K562 (cell line): ENCODE data around the gene ADAM8. TPM values are rescaled to one million over a fixed set of nuclear protein-coding genes. Genes with fewer than 3 reads are reported as not detected.

Experiments used
- ATAC-seq: fragments of 200-7000 bp; cut with Tn5 transposase; 3 replicates; pipeline ENCODE4 v1.9.1; 2020; ENCODE audit warnings: moderate library complexity
- BruUV-seq: library from RNA; stranded (reverse); fragments of 400-500 nt; replicated peaks from 2 replicates; lab custom pipeline; 2021; lab: Mats Ljungman, UMichigan
- CTCF ChIA-PET: fragments of 300-600 bp; formaldehyde crosslinking; extraction: SDS; loops from one replicate; lab custom pipeline; 2021; ENCODE audit warnings: low intra/inter-chr PET ratio; lab: Yijun Ruan, JAX
- POLR2A ChIA-PET: fragments of 300-600, 350-650 bp; sonication (Branson Sonifier 250); formaldehyde crosslinking; extraction: SDS; loops from one replicate; lab custom pipeline; 2021; ENCODE audit warnings: antibody characterized with exemption, inconsistent platforms; lab: Yijun Ruan, JAX
- DNase-seq, 4 experiments: peaks; one replicate each; pipeline versions ENCODE4 v3.0.0 to v3.0.0-alpha.2; 2011 to 2018; ENCODE audit warnings: low spot score in 3 of 4, mixed read lengths in 3 of 4; ENCODE audit errors: extremely low read depth in 1 of 4
- FAIRE-seq: peaks from 2 replicates; lab custom pipeline; 2011; peaks lifted over from hg19 to GRCh38; lab: Jason Lieb, UNC
- H2AFZ ChIP-seq: 2 replicates; pipeline ENCODE4 v1.6.0; 2011; ENCODE audit warnings: low read depth, low read length, control low read depth, inconsistent platforms
- H3K27ac ChIP-seq: fragments of 200-600 bp; 3 replicates; pipeline ENCODE4 v1.8.0; 2011; ENCODE audit warnings: low read depth, mild to moderate bottlenecking, control low read depth, inconsistent platforms, low read length, moderate library complexity, mixed read lengths; ENCODE audit errors: extremely low read depth
- H3K27me3 ChIP-seq, 2 experiments: fragments of 300-600 bp in 1 of 2; 2 replicates in 1 of 2; 3 replicates in 1 of 2; pipeline versions ENCODE4 v1.6.0 to v1.8.0; 2011; ENCODE audit warnings: inconsistent platforms in 2 of 2, low read length in 2 of 2, mild to moderate bottlenecking in 1 of 2, mixed read lengths in 1 of 2, moderate library complexity in 1 of 2; ENCODE audit not compliant: control insufficient read depth in 2 of 2, insufficient read depth in 2 of 2
- H3K36me3 ChIP-seq: fragments of 300-600 bp; 3 replicates; pipeline ENCODE4 v1.8.0; 2011; ENCODE audit warnings: mild to moderate bottlenecking, low read length, inconsistent platforms; ENCODE audit not compliant: control insufficient read depth, insufficient read depth
- H3K4me1 ChIP-seq, 2 experiments: fragments of 200-600 bp in 1 of 2; replicated peaks in 1 of 2; 2 replicates in 1 of 2; 3 replicates in 1 of 2; pipeline versions ENCODE4 v1.5.1 to v1.8.0; 2011; ENCODE audit warnings: inconsistent platforms in 2 of 2, low read length in 2 of 2, mild to moderate bottlenecking in 1 of 2, mixed read lengths in 1 of 2, moderate library complexity in 1 of 2; ENCODE audit not compliant: control insufficient read depth in 2 of 2, insufficient read depth in 2 of 2
- H3K4me2 ChIP-seq: 2 replicates; pipeline ENCODE4 v1.6.1; 2011; ENCODE audit warnings: low read length, control low read depth, inconsistent platforms, mixed read lengths; ENCODE audit not compliant: insufficient read depth
- H3K4me3 ChIP-seq: fragments of 200-600 bp; sonication (generic), shearing (Covaris generic); 2 replicates; pipeline ENCODE4 v1.5.1; 2016; ENCODE audit warnings: control low read depth, inconsistent platforms
- H3K79me2 ChIP-seq: fragments of 200-600 bp; 3 replicates; pipeline ENCODE4 v1.8.0; 2011; ENCODE audit warnings: low read length, inconsistent platforms; ENCODE audit not compliant: control insufficient read depth, insufficient read depth
- H3K9ac ChIP-seq, 2 experiments: 2 replicates each; pipeline versions ENCODE4 v1.6.0 to v1.6.1; 2011; ENCODE audit warnings: low read depth in 2 of 2, low read length in 2 of 2, control low read depth in 1 of 2, inconsistent platforms in 1 of 2, mild to moderate bottlenecking in 1 of 2, mixed read lengths in 1 of 2; ENCODE audit not compliant: insufficient read depth in 1 of 2
- H3K9me1 ChIP-seq: one replicate; pipeline ENCODE4 v1.6.0; 2011; ENCODE audit warnings: inconsistent platforms, mild to moderate bottlenecking, low read length, moderate library complexity; ENCODE audit not compliant: control insufficient read depth, insufficient read depth
- H3K9me3 ChIP-seq: replicated peaks from 2 replicates; pipeline ENCODE4 v1.5.1; 2011; ENCODE audit warnings: low read depth, low read length, inconsistent platforms; ENCODE audit not compliant: control insufficient read depth, insufficient read depth
- H4K20me1 ChIP-seq: replicated peaks from 2 replicates; pipeline ENCODE4 v1.6.1; 2011; ENCODE audit warnings: low read length, inconsistent platforms, mixed read lengths; ENCODE audit not compliant: control insufficient read depth, insufficient read depth
- NCOA2 ChIP-seq, 2 experiments: fragments of 450-650 bp; IDR thresholded peaks; 2 replicates each; pipeline ENCODE4 v1.6.1; 2018; ENCODE audit warnings: mild to moderate bottlenecking in 2 of 2, moderate library complexity in 1 of 2; ENCODE audit not compliant: partially characterized antibody in 2 of 2
- NFYB ChIP-seq: IDR thresholded peaks from 2 replicates; pipeline ENCODE4 v1.6.1; 2011; ENCODE audit warnings: mild to moderate bottlenecking, moderate library complexity; ENCODE audit not compliant: insufficient read length; ENCODE audit errors: extremely low read depth
- NUFIP1 ChIP-seq: fragments of 450-650 bp; IDR thresholded peaks from 2 replicates; pipeline ENCODE4 v1.6.1; 2018; ENCODE audit not compliant: partially characterized antibody
- SLC30A9 ChIP-seq: fragments of 250-450 bp; sonication (Bioruptor Pico); IDR thresholded peaks from 2 replicates; pipeline ENCODE4 v1.8.0; 2022; ENCODE audit warnings: mild to moderate bottlenecking, moderate library complexity
- SRSF3 ChIP-seq: fragments of 200-400 bp; formaldehyde crosslinking; IDR thresholded peaks from 2 replicates; pipeline ENCODE4 v1.6.1; 2016; ENCODE audit warnings: mild to moderate bottlenecking, low read length, moderate library complexity; ENCODE audit not compliant: insufficient read depth
- WGBS: fragments of 100-300 bp; shearing (Covaris generic); methylation state at CpG from one replicate; pipeline ENCODE4 v1.1.6; 2016; ENCODE audit warnings: low coverage, mixed read lengths; ENCODE audit not compliant: insufficient coverage; ENCODE audit errors: missing lambda C conversion rate; 5-methylcytosine and 5-hydroxymethylcytosine counted together
- in situ Hi-C: fragments of 300-500 bp; cut with MboI; formaldehyde crosslinking; loops from 4 replicates; pipeline ENCODE4 v1.15.0; 2018; ENCODE audit warnings: inconsistent platforms, mixed read lengths
- intact Hi-C: fragments of 100-400 bp; cut with micrococcal nuclease; formaldehyde crosslinking; loops from 2 replicates; pipeline ENCODE4 v1.14.2; 2022
- polyA plus RNA-seq, 8 experiments: library from polyadenylated mRNA; depleted of rRNA in 4 of 8; stranded (reverse) in 5 of 8; unstranded in 3 of 8; fragments of >200 nt; fragmentation: Nextera tagmentation in 2 of 8; fragmentation: Illumina TruSeq in 1 of 8; extraction: Ambion mirVana in 2 of 8; extraction: Trizol in 1 of 8; gene quantifications; 2 replicates each; pipeline versions ENCODE4 v1.2.1 to v1.2.3, GENCODE V29; 2011 to 2014; ENCODE audit warnings: inconsistent platforms in 1 of 8, missing spikeins in 1 of 8
- total RNA-seq, 7 experiments: library from RNA; depleted of rRNA in 6 of 7; stranded (reverse); fragments of >200 nt in 6 of 7; fragmentation: Illumina TruSeq in 2 of 7; extraction: Trizol in 2 of 7; gene quantifications; 2 replicates each; pipeline versions ENCODE4 v1.2.1 to v1.2.3, GENCODE V29; 2011 to 2021; ENCODE audit warnings: low replicate concordance in 1 of 7
- TF ChIP-seq, protein P1 (sequence below): fragments of 250-450 bp; sonication (Bioruptor Pico); IDR thresholded peaks from 2 replicates; pipeline ENCODE4 v1.8.0; 2022; ENCODE audit warnings: inconsistent platforms

ADAM8 gene
- total and polyA plus RNA-seq, 9 of the 15 experiments (the other 6 are each of a cell fraction or from before 2014, with no cell fraction given): 0.07 to 7.0 (median 1.1) TPM

DNA sequence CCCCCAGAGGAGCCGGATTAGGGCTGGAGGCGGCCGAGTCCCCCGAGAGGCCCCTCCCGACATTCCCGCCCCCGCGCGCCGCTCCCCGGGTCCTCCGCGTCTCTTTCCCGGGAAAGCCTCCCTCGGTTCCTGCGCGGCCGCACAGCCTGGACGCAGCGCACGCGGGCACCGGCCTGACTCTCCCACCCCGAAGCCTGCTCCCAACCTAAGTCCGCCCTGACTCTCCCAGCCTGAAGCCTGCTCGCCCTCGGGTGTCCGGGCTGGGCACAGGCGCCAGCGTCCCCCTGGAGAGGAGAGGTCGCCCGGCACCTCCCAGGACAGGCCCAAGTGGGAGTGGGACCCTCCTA lies 39.5 kb downstream of the ADAM8 start:
- ChIA-PET CTCF (no interaction called here), POLR2A (no interaction called here)
- Histone ChIP-seq H3K79me2 (no peaks in the 10 kb centered on the region), H3K27ac (no peak overlapping the region), H2AFZ (no peak overlapping the region), H3K4me3 (no peak overlapping the region), H3K4me2 (no peak overlapping the region), H4K20me1 (no peaks in the 10 kb centered on the region), H3K4me1 (peaks cover 0 to 46% of the 10 kb centered on the region in 2 experiments; a peak in 2 of 5 replicates), H3K9ac (no peak overlapping the region), H3K9me3 (no peaks in the 10 kb centered on the region), H3K36me3 (no peaks in the 10 kb centered on the region), H3K27me3 (no peaks in the 10 kb centered on the region), H3K9me1 (no peaks in the 10 kb centered on the region)
- intact Hi-C loops (no loop called here), in situ Hi-C loops (no loop called here)
- FAIRE-seq: no peak
- DNase-seq: no peak
- TF ChIP-seq NUFIP1: no peak
- no peak for TF ChIP-seq SRSF3
- TF ChIP-seq SLC30A9 (CRISPR knock-in tag): no peak
- no peak for TF ChIP-seq NCOA2 (IDR thresholded peaks at IDR 0.05; ENCODE audit: partially characterized antibody in 2 of 2)
- TF ChIP-seq, protein P1, sequence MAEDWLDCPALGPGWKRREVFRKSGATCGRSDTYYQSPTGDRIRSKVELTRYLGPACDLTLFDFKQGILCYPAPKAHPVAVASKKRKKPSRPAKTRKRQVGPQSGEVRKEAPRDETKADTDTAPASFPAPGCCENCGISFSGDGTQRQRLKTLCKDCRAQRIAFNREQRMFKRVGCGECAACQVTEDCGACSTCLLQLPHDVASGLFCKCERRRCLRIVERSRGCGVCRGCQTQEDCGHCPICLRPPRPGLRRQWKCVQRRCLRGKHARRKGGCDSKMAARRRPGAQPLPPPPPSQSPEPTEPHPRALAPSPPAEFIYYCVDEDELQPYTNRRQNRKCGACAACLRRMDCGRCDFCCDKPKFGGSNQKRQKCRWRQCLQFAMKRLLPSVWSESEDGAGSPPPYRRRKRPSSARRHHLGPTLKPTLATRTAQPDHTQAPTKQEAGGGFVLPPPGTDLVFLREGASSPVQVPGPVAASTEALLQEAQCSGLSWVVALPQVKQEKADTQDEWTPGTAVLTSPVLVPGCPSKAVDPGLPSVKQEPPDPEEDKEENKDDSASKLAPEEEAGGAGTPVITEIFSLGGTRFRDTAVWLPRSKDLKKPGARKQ: no peak
- no peak for TF ChIP-seq NFYB
- WGBS: 100% methylated on average over 5 of the region's 32 CpGs
- no TSS peak for BruUV-seq
- ATAC-seq: no peak
